IPS-15b (cell line): Measurements from ENCODE around the gene SLC19A3.
"Not testable (repeated sequence)": the region's sequence is repeated elsewhere in the genome, so short reads cannot be mapped to it uniquely, and the experiment has no call there.

Experiments used
- H3K27me3 ChIP-seq: one replicate; pipeline ENCODE4 v1.6.1; 2013; ENCODE audit warnings: low read length; ENCODE audit not compliant: control insufficient read depth, insufficient read depth
- H3K36me3 ChIP-seq: one replicate; pipeline ENCODE4 v1.6.1; 2013; ENCODE audit warnings: low read length; ENCODE audit not compliant: control insufficient read depth, insufficient read depth
- H3K4me1 ChIP-seq: one replicate; pipeline ENCODE4 v1.6.1; 2013; ENCODE audit warnings: mild to moderate bottlenecking, low read length; ENCODE audit not compliant: control insufficient read depth, insufficient read depth
- H3K4me3 ChIP-seq: one replicate; pipeline ENCODE4 v1.5.1; 2013; ENCODE audit warnings: low read depth, low read length
- H3K9ac ChIP-seq: one replicate; pipeline ENCODE4 v1.6.1; 2013; ENCODE audit warnings: low read depth, mild to moderate bottlenecking, low read length
- H3K9me3 ChIP-seq: one replicate; pipeline ENCODE4 v1.6.1; 2013; ENCODE audit warnings: mild to moderate bottlenecking, low read length; ENCODE audit not compliant: control insufficient read depth, insufficient read depth

SLC19A3 gene

GRCh38 chr2:227724394-227725039 lies 6.7 kb upstream of the SLC19A3 start, which contains the start of gene SCYGR6:
TSS of gene SCYGR6 (minus strand) at chr2:227724757. CDS start at chr2:227724757, 0 bp downstream.
- Histone ChIP-seq H3K9ac (no peak within 1 kb of the TSS), H3K36me3 (no peaks in the 10 kb centered on the region), H3K4me3 (no peak within 1 kb of the TSS), H3K4me1 (no peaks in the 10 kb centered on the region), H3K27me3 (no peaks in the 10 kb centered on the region), H3K9me3 (no peaks in the 10 kb centered on the region)

GRCh38 chr2:227722821-227723220 lies 5.0 kb upstream of the SLC19A3 start:
- not testable (repeated sequence) for H3K9ac ChIP-seq, H3K4me3 ChIP-seq, H3K27me3 ChIP-seq, H3K36me3 ChIP-seq, H3K9me3 ChIP-seq, H3K4me1 ChIP-seq

GRCh38 chr2:227720680-227721079 lies 2.9 kb upstream of the SLC19A3 start:
- Histone ChIP-seq H3K4me1 (peaks cover 15% of the 10 kb centered on the region), H3K9me3 (no peaks in the 10 kb centered on the region), H3K9ac (no peak overlapping the region), H3K4me3 (no peak overlapping the region), H3K27me3 (peaks cover 4% of the 10 kb centered on the region), H3K36me3 (no peaks in the 10 kb centered on the region)

GRCh38 chr2:227719641-227720040 lies 1.8 kb upstream of the SLC19A3 start:
- H3K9ac ChIP-seq: no peak overlapping the region
- H3K4me3 ChIP-seq: no peak overlapping the region
- peaks cover 15% of the 10 kb centered on the region for H3K4me1 ChIP-seq
- peaks cover 4% of the 10 kb centered on the region for H3K27me3 ChIP-seq
- no peaks in the 10 kb centered on the region for H3K36me3 ChIP-seq
- no peaks in the 10 kb centered on the region for H3K9me3 ChIP-seq

- no peaks in the 10 kb centered on the region for H3K9me3 ChIP-seq
- no peak overlapping the region for H3K4me3 ChIP-seq
- H3K4me1 ChIP-seq: peaks cover 15% of the 10 kb centered on the region
- peaks cover 4% of the 10 kb centered on the region for H3K27me3 ChIP-seq
- H3K36me3 ChIP-seq: no peaks in the 10 kb centered on the region
- H3K9ac ChIP-seq: no peak overlapping the region
Observed at GRCh38 chr2:227716501-227716900, 1.3 kb downstream of the SLC19A3 start.

GRCh38 chr2:227713291-227713690 lies 4.5 kb downstream of the SLC19A3 start:
- Histone ChIP-seq H3K36me3 (no peaks in the 10 kb centered on the region), H3K9me3 (no peaks in the 10 kb centered on the region), H3K4me3 (no peak overlapping the region), H3K27me3 (peaks cover 4% of the 10 kb centered on the region), H3K9ac (no peak overlapping the region), H3K4me1 (peaks cover 15% of the 10 kb centered on the region)

- H3K27me3 ChIP-seq: no peaks in the 10 kb centered on the region
- no peak overlapping the region for H3K9ac ChIP-seq
- H3K4me1 ChIP-seq: peaks cover 3% of the 10 kb centered on the region
- no peaks in the 10 kb centered on the region for H3K36me3 ChIP-seq
- no peaks in the 10 kb centered on the region for H3K9me3 ChIP-seq
- H3K4me3 ChIP-seq: no peak overlapping the region
Observed at GRCh38 chr2:227710986-227711385, 6.8 kb downstream of the SLC19A3 start.

GRCh38 chr2:227707390-227707789 lies 10.4 kb downstream of the SLC19A3 start:
- no peak overlapping the region for H3K9ac ChIP-seq
- no peaks in the 10 kb centered on the region for H3K27me3 ChIP-seq
- H3K9me3 ChIP-seq: no peaks in the 10 kb centered on the region
- no peaks in the 10 kb centered on the region for H3K36me3 ChIP-seq
- H3K4me1 ChIP-seq: no peaks in the 10 kb centered on the region
- H3K4me3 ChIP-seq: no peak overlapping the region

- Histone ChIP-seq H3K9me3 (no peaks in the 10 kb centered on the region), H3K27me3 (no peaks in the 10 kb centered on the region), H3K4me1 (no peaks in the 10 kb centered on the region), H3K36me3 (no peaks in the 10 kb centered on the region), H3K9ac (no peak overlapping the region), H3K4me3 (no peak overlapping the region)
Observed at GRCh38 chr2:227706859-227707258, 11.0 kb downstream of the SLC19A3 start.

GRCh38 chr2:227703961-227704360 lies 13.9 kb downstream of the SLC19A3 start:
- Histone ChIP-seq H3K36me3 (no peaks in the 10 kb centered on the region), H3K4me3 (no peak overlapping the region), H3K9ac (no peak overlapping the region), H3K27me3 (no peaks in the 10 kb centered on the region), H3K9me3 (no peaks in the 10 kb centered on the region), H3K4me1 (no peaks in the 10 kb centered on the region)

GRCh38 chr2:227703280-227703732 lies 14.5 kb downstream of the SLC19A3 start:
- Histone ChIP-seq H3K9me3 (no peaks in the 10 kb centered on the region), H3K4me1 (no peaks in the 10 kb centered on the region), H3K9ac (no peak overlapping the region), H3K4me3 (no peak overlapping the region), H3K36me3 (no peaks in the 10 kb centered on the region), H3K27me3 (no peaks in the 10 kb centered on the region)

- Histone ChIP-seq H3K27me3 (no peaks in the 10 kb centered on the region), H3K4me3 (no peak overlapping the region), H3K36me3 (no peaks in the 10 kb centered on the region), H3K9me3 (no peaks in the 10 kb centered on the region), H3K4me1 (no peaks in the 10 kb centered on the region), H3K9ac (no peak overlapping the region)
Observed at GRCh38 chr2:227701556-227701955, 16.3 kb downstream of the SLC19A3 start.
